HEK293T (cell line): ENCODE results near the gene ENDOG.

Experiments used
- CTCF ChIA-PET: fragments of 350-600 bp; formaldehyde crosslinking; extraction: SDS; loops from one replicate; lab custom pipeline; 2021; ENCODE audit warnings: antibody characterized with exemption, inconsistent platforms; lab: Yijun Ruan, JAX
- POLR2A ChIA-PET: fragments of 350-600 bp; formaldehyde crosslinking; extraction: SDS; loops from one replicate; lab custom pipeline; 2020; ENCODE audit warnings: antibody characterized with exemption, inconsistent platforms; lab: Yijun Ruan, JAX
- DNase-seq: peaks from one replicate; pipeline ENCODE4 v3.0.0; 2012; ENCODE audit warnings: mixed read lengths; ENCODE audit errors: extremely low spot score
- ARNT ChIP-seq: fragments of 450-650 bp; IDR thresholded peaks from 2 replicates; pipeline ENCODE4 v1.6.1; 2017; ENCODE audit warnings: mild to moderate bottlenecking
- BHLHE40 ChIP-seq: fragments of 450-650 bp; IDR thresholded peaks from 2 replicates; pipeline ENCODE4 v1.6.1; 2016; ENCODE audit warnings: mild to moderate bottlenecking, moderate library complexity, borderline replicate concordance
- CTBP1 ChIP-seq: fragments of 450-650 bp; IDR thresholded peaks from 2 replicates; pipeline ENCODE4 v1.6.1; 2016; ENCODE audit warnings: borderline replicate concordance
- ELF4 ChIP-seq: fragments of 450-650 bp; IDR thresholded peaks from 2 replicates; pipeline ENCODE4 v1.6.1; 2017; ENCODE audit warnings: antibody characterized with exemption
- FOXA1 ChIP-seq: fragments of 450-650 bp; IDR thresholded peaks from 2 replicates; pipeline ENCODE4 v1.6.1; 2016; ENCODE audit warnings: mild to moderate bottlenecking
- FOXK2 ChIP-seq: fragments of 450-650 bp; IDR thresholded peaks from 2 replicates; pipeline ENCODE4 v1.6.1; 2016; ENCODE audit warnings: mild to moderate bottlenecking
- FOXM1 ChIP-seq: fragments of 450-650 bp; IDR thresholded peaks from 2 replicates; pipeline ENCODE4 v1.6.1; 2017; ENCODE audit warnings: mild to moderate bottlenecking, borderline replicate concordance
- HDGF ChIP-seq: fragments of 450-650 bp; IDR thresholded peaks from 2 replicates; pipeline ENCODE4 v1.6.1; 2017; ENCODE audit warnings: antibody characterized with exemption, borderline replicate concordance
- L3MBTL2 ChIP-seq: fragments of 450-650 bp; conservative IDR thresholded peaks from 2 replicates; pipeline ENCODE4 v1.6.1; 2016; ENCODE audit warnings: mild to moderate bottlenecking
- LEF1 ChIP-seq: fragments of 450-650 bp; IDR thresholded peaks from 2 replicates; pipeline ENCODE4 v1.6.1; 2017; ENCODE audit warnings: mild to moderate bottlenecking, borderline replicate concordance
- NFRKB ChIP-seq: fragments of 450-650 bp; IDR thresholded peaks from 2 replicates; pipeline ENCODE4 v1.6.1; 2016; ENCODE audit warnings: mild to moderate bottlenecking, moderate library complexity
- PKNOX1 ChIP-seq: fragments of 450-650 bp; IDR thresholded peaks from 2 replicates; pipeline ENCODE4 v1.6.1; 2016
- SP1 ChIP-seq: fragments of 450-650 bp; IDR thresholded peaks from 2 replicates; pipeline ENCODE4 v1.6.1; 2017
- SUZ12 ChIP-seq: fragments of 450-650 bp; IDR thresholded peaks from 2 replicates; pipeline ENCODE4 v1.6.1; 2016; ENCODE audit warnings: mild to moderate bottlenecking
- TARDBP ChIP-seq: fragments of 450-650 bp; IDR thresholded peaks from 2 replicates; pipeline ENCODE4 v1.6.1; 2016
- ZNF384 ChIP-seq: fragments of 450-650 bp; IDR thresholded peaks from 2 replicates; pipeline ENCODE4 v1.6.1; 2016

Gene ENDOG

DNA sequence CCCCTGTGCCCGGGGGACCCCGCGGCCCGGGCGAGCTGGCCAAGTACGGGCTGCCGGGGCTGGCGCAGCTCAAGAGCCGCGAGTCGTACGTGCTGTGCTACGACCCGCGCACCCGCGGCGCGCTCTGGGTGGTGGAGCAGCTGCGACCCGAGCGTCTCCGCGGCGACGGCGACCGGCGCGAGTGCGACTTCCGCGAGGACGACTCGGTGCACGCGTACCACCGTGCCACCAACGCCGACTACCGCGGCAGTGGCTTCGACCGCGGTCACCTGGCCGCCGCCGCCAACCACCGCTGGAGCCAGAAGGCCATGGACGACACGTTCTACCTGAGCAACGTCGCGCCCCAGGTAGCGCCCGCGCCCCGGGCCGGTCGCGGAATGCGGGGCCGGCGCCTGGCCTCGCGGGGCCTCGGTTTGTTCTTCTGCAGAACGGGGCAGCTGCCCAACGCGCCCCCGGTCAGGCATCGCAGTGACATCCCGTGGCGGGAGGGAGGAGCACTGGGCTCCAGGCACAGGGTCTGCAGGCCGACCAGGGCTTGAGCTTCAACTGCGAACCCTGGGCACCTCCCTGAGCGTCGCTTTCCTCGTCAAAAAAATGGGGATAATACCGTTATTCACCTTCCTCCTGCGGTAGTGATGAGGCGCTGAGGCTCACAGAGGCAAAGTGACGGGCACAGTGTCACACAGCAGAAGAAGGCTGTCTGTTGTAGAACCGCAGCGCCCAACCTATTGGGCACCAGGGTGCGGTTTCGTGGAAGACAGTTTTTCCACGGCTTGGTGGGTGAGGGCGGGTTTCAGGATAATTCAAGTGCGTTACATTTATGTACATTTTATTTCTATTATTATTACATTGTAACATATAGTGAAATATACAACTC, 777 bp downstream of the ENDOG start:
- DNase-seq: no peak
- no peak for TF ChIP-seq HDGF
- no peak for TF ChIP-seq FOXK2
- no peak for TF ChIP-seq PKNOX1
- TF ChIP-seq BHLHE40: no peak
- TF ChIP-seq FOXA1: no peak
- ChIA-PET POLR2A (interaction anchor here (0.7 to 3.2 kb wide), 9 partner anchors 10 to 217 kb away, joined by 3 to 57 read pairs (median 5); partner anchors contain the start of genes MIGA2, PHYHD1, SPOUT1 and ZER1), CTCF (interaction anchor here (0.7 to 2.8 kb wide), 10 partner anchors 9 to 170 kb away, joined by 3 to 20 read pairs (median 3); partner anchors contain the start of genes DOLK, NUP188 and SPOUT1)

DNA sequence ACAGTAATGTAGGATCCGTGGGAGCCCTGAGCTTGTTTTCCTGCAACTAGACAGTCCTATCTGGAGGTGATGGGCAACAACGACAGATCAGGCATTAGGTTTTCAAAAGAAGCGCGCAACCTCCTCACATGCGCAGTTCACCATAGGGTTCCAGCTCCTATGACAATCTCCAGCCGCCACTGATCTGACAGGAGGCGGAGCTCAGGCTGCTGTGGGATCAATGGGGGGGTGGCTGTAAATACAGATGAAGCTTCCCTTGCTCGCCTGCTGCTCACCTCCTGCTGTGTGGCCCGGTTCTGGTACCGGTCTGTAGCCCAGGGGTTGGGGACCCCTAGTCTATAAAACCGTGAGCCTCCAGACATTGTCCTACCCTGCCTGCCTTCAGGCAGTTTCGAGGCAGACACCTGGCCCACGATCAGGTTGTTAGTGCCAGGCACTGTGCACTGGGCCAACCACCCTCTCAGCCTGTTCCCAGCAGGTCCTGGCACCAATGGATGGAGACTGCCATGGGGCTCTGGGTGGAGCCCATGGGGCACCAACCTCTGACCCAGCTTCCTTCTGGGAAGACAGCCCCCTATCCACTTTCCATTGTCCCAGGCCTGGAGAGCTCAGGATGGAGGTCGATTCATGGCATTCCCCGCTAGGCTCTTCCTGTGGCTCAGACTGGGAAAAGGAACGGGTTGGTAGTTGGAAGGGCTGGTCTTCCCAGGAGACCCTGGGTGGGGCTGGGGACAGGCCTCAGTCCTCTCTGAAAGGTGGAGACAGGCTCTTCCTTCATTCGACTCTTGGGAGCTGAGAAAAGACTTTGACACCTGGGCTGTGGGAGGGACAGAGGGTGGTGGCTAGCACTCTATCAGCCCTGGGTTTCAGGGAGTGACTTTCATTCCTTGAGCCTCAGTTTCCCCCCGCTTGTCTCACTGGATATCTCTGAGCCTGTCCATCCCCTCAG, 1.7 kb downstream of the ENDOG start:
- ChIA-PET POLR2A (interaction anchor here (2.5 to 3.2 kb wide), 2 partner anchors 9 to 11 kb away, joined by 16 to 57 read pairs; partner anchors contain the start of gene SPOUT1), CTCF (interaction anchor here (0.8 to 2.8 kb wide), 3 partner anchors 10 to 87 kb away, joined by 3 to 20 read pairs (median 5); partner anchors contain the start of gene SPOUT1)
- DNase-seq: no peak
- TF ChIP-seq LEF1: no peak
- TF ChIP-seq PKNOX1: peak; percentile 71

DNA sequence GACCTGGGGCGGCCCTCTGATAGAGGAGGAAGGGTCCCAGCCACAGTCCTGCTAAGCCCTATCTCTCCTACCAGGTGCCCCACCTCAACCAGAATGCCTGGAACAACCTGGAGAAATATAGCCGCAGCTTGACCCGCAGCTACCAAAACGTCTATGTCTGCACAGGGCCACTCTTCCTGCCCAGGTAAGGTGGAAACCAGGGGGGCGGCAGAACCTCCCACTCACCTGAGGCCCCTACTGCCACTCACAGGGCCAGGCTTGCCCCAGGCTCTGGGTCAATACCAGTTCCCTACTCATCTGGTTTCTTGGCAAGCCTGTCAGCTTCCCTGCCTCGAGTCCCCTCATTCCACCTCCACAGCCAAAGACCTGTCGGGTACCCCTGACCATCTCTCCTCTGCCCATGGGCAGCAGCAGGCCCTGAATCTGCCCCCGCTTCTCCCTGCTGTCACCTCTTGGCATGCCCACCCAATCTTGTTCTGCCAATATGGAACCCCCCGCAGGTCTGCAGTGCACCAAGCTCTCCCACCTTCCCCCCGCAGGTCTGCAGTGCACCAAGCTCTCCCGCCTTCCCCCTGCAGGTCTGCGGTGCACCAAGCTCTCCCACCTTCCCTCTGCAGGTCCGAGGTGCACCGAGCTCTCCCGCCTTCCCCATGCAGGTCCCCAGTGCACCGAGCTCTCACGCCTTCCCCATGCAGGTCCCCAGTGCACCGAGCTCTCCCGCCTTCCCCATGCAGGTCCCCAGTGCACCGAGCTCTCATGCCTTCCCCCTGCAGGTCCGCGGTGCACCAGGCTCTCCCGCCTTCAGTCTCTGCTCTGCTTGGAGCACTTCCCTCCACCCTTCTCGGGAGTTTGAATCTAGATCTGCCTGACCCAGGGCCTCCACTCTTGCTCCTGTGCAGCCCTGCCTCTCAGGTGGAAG, 2.6 kb downstream of the ENDOG start:
- ChIA-PET POLR2A (interaction anchor here (3.2 kb wide), 1 partner anchor 8 kb away, joined by 57 read pairs; the partner anchor contains the start of gene SPOUT1), CTCF (interaction anchor here (1.7 kb wide), 1 partner anchor 88 kb away, joined by 5 read pairs; no protein-coding TSS in a partner anchor)
- no peak for TF ChIP-seq FOXK2
- no peak for TF ChIP-seq LEF1
- no peak for TF ChIP-seq ZNF384
- no peak for TF ChIP-seq ARNT
- TF ChIP-seq ELF4: no peak
- no peak for TF ChIP-seq SP1
- TF ChIP-seq HDGF: no peak
- no peak for TF ChIP-seq TARDBP
- no peak for TF ChIP-seq NFRKB
- TF ChIP-seq L3MBTL2: no peak
- TF ChIP-seq BHLHE40: no peak
- no peak for TF ChIP-seq FOXA1
- no peak for TF ChIP-seq PKNOX1
- TF ChIP-seq CTBP1: no peak
- no peak for TF ChIP-seq SUZ12
- TF ChIP-seq FOXM1: no peak
- no peak for DNase-seq

DNA sequence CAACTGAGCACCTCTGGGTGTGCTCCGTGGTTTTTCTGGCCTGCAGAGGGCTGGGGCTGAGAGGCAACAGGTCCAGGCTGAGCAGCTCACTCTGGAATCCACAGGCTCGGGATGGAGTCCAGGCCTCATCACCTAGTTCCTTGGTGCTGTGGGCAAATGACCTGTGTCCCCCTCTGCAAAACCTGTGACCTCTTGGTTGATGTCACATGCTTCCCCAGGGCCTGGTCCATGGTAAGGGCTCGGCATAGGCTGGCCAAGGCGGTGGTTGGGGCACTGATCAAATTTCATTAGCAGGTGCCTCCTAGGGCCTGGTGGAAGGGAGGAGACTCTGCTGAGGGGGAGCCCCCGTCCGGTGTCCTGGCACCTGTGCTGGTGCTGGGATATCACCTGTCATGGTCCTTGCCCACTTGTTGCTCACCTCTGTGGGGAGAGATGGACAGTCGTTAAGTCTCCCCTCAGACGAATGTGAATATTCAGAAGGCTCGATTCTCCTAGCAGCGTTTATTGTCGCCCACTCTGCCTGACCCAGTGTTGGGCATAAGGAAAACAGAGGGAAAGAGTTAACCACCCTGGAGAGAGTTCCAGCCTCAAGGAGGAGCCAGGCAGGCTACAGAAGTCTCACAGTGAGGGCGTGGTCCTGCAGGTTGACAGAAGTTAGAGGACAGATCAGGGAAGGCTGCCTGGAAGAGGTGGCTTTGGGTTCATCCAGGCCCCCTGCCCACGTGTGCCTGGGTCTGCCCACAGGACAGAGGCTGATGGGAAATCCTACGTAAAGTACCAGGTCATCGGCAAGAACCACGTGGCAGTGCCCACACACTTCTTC, 3.5 kb downstream of the ENDOG start:
- ChIA-PET POLR2A (no interaction called here), CTCF (no interaction called here)
- TF ChIP-seq FOXM1 (no peak), SUZ12 (no peak), NFRKB (no peak)
- DNase-seq: no peak
